ENCODE data around the gene FAM50B.

FAM50B gene

GRCh38 chr6:3893487-3893886 lies 44.3 kb downstream of the FAM50B start:
- H3K27ac ChIP-seq (ENCODE audit: insufficient read depth in 1 of 2, low read depth in 1 of 2, low read length in 2 of 2, poor library complexity in 1 of 2, severe bottlenecking in 2 of 2) = no peak overlapping the region
- no peak overlapping the region for H3K4me3 ChIP-seq (ENCODE audit: control insufficient read depth in 1 of 7, extremely low read depth in 1 of 7, insufficient read depth in 4 of 7, low read depth in 2 of 7, low read length in 6 of 7)
- no peaks in the 10 kb centered on the region for H3K4me1 ChIP-seq (ENCODE audit: control extremely low read depth in 1 of 4, control insufficient read depth in 4 of 4, insufficient read depth in 4 of 4, low read length in 3 of 4)
- no peak for DNase-seq
- 94% methylated on average over 10 of the region's 10 CpGs for WGBS (ENCODE audit: insufficient coverage)
- no peaks in the 10 kb centered on the region for H3K27me3 ChIP-seq (replicated peaks in 2 of 5; ENCODE audit: control insufficient read depth in 4 of 5, insufficient read depth in 5 of 5, low read length in 4 of 5)
- POLR2A ChIA-PET = no interaction called here
- no peaks in the 10 kb centered on the region for H3K36me3 ChIP-seq (ENCODE audit: control insufficient read depth in 4 of 4, insufficient read depth in 4 of 4, low read length in 3 of 4)
- CTCF ChIA-PET = interaction anchor here (1.1 to 1.7 kb wide), 2 partner anchors 20 to 144 kb away, joined by 3 to 4 read pairs; no protein-coding TSS in a partner anchor
- no peaks in the 10 kb centered on the region for H3K9me3 ChIP-seq (ENCODE audit: control extremely low read depth in 1 of 5, control insufficient read depth in 4 of 5, insufficient read depth in 2 of 5, low read depth in 1 of 5, low read length in 4 of 5)

- no peaks in the 10 kb centered on the region for H3K36me3 ChIP-seq (ENCODE audit: control insufficient read depth in 4 of 4, insufficient read depth in 4 of 4, low read length in 3 of 4)
- no peak overlapping the region for H3K27ac ChIP-seq (ENCODE audit: insufficient read depth in 1 of 2, low read depth in 1 of 2, low read length in 2 of 2, poor library complexity in 1 of 2, severe bottlenecking in 2 of 2)
- DNase-seq = no peak
- 100% methylated on average over 3 of the region's 3 CpGs for WGBS (ENCODE audit: insufficient coverage)
- no peaks in the 10 kb centered on the region for H3K9me3 ChIP-seq (ENCODE audit: control extremely low read depth in 1 of 5, control insufficient read depth in 4 of 5, insufficient read depth in 2 of 5, low read depth in 1 of 5, low read length in 4 of 5)
- no peak overlapping the region for H3K4me3 ChIP-seq (ENCODE audit: control insufficient read depth in 1 of 7, extremely low read depth in 1 of 7, insufficient read depth in 4 of 7, low read depth in 2 of 7, low read length in 6 of 7)
- no peaks in the 10 kb centered on the region for H3K27me3 ChIP-seq (replicated peaks in 2 of 5; ENCODE audit: control insufficient read depth in 4 of 5, insufficient read depth in 5 of 5, low read length in 4 of 5)
- ChIA-PET CTCF (interaction anchor here (1.1 to 1.7 kb wide), 2 partner anchors 20 to 145 kb away, joined by 3 to 4 read pairs; no protein-coding TSS in a partner anchor), POLR2A (interaction anchor here (0.6 kb wide), 1 partner anchor 589 kb away, joined by 3 read pairs; no protein-coding TSS in a partner anchor)
- H3K4me1 ChIP-seq (ENCODE audit: control extremely low read depth in 1 of 4, control insufficient read depth in 4 of 4, insufficient read depth in 4 of 4, low read length in 3 of 4) = no peaks in the 10 kb centered on the region
Observed at GRCh38 chr6:3893917-3894316, 44.7 kb downstream of the FAM50B start.

- Histone ChIP-seq H3K36me3 (ENCODE audit: control insufficient read depth in 4 of 4, insufficient read depth in 4 of 4, low read length in 3 of 4) (no peaks in the 10 kb centered on the region), H3K4me3 (ENCODE audit: control insufficient read depth in 1 of 7, extremely low read depth in 1 of 7, insufficient read depth in 4 of 7, low read depth in 2 of 7, low read length in 6 of 7) (no peak overlapping the region), H3K27ac (ENCODE audit: insufficient read depth in 1 of 2, low read depth in 1 of 2, low read length in 2 of 2, poor library complexity in 1 of 2, severe bottlenecking in 2 of 2) (no peak overlapping the region), H3K27me3 (replicated peaks in 2 of 5; ENCODE audit: control insufficient read depth in 4 of 5, insufficient read depth in 5 of 5, low read length in 4 of 5) (peaks cover 0 to 2% (median 0%) of the 10 kb centered on the region in 5 experiments), H3K9me3 (ENCODE audit: control extremely low read depth in 1 of 5, control insufficient read depth in 4 of 5, insufficient read depth in 2 of 5, low read depth in 1 of 5, low read length in 4 of 5) (no peaks in the 10 kb centered on the region), H3K4me1 (ENCODE audit: control extremely low read depth in 1 of 4, control insufficient read depth in 4 of 4, insufficient read depth in 4 of 4, low read length in 3 of 4) (no peaks in the 10 kb centered on the region)
- POLR2A ChIA-PET = interaction anchor here (0.5 to 0.6 kb wide), 2 partner anchors 40 to 590 kb away, joined by 3 to 5 read pairs; no protein-coding TSS in a partner anchor
- CTCF ChIA-PET = interaction anchor here (0.8 to 1.7 kb wide), 6 partner anchors 9 to 152 kb away, joined by 3 to 4 read pairs (median 3); no protein-coding TSS in a partner anchor
- WGBS (ENCODE audit: insufficient coverage) = 94% methylated on average over 13 of the region's 14 CpGs
- no peak for DNase-seq
Observed at GRCh38 chr6:3894590-3895311, 45.6 kb downstream of the FAM50B start.

- H3K4me3 ChIP-seq (ENCODE audit: control insufficient read depth in 1 of 7, extremely low read depth in 1 of 7, insufficient read depth in 4 of 7, low read depth in 2 of 7, low read length in 6 of 7) = no peak overlapping the region
- no peaks in the 10 kb centered on the region for H3K4me1 ChIP-seq (ENCODE audit: control extremely low read depth in 1 of 4, control insufficient read depth in 4 of 4, insufficient read depth in 4 of 4, low read length in 3 of 4)
- H3K27ac ChIP-seq (ENCODE audit: insufficient read depth in 1 of 2, low read depth in 1 of 2, low read length in 2 of 2, poor library complexity in 1 of 2, severe bottlenecking in 2 of 2) = no peak overlapping the region
- 100% methylated on average over 4 of the region's 6 CpGs for WGBS (ENCODE audit: insufficient coverage)
- H3K9me3 ChIP-seq (ENCODE audit: control extremely low read depth in 1 of 5, control insufficient read depth in 4 of 5, insufficient read depth in 2 of 5, low read depth in 1 of 5, low read length in 4 of 5) = no peaks in the 10 kb centered on the region
- H3K27me3 ChIP-seq (replicated peaks in 2 of 5; ENCODE audit: control insufficient read depth in 4 of 5, insufficient read depth in 5 of 5, low read length in 4 of 5) = peaks cover 0 to 2% (median 0%) of the 10 kb centered on the region in 5 experiments
- H3K36me3 ChIP-seq (ENCODE audit: control insufficient read depth in 4 of 4, insufficient read depth in 4 of 4, low read length in 3 of 4) = no peaks in the 10 kb centered on the region
- DNase-seq = no peak
- CTCF ChIA-PET = interaction anchor here (0.8 to 1.0 kb wide), 3 partner anchors 9 to 152 kb away, joined by 3 read pairs; no protein-coding TSS in a partner anchor
- POLR2A ChIA-PET = no interaction called here
Observed at GRCh38 chr6:3895312-3895653, 46.1 kb downstream of the FAM50B start.

GRCh38 chr6:3895805-3896204 lies 46.6 kb downstream of the FAM50B start:
- no peak overlapping the region for H3K4me3 ChIP-seq (ENCODE audit: control insufficient read depth in 1 of 7, extremely low read depth in 1 of 7, insufficient read depth in 4 of 7, low read depth in 2 of 7, low read length in 6 of 7)
- no peak for DNase-seq
- 100% methylated on average over 2 of the region's 5 CpGs for WGBS (ENCODE audit: insufficient coverage)
- peaks cover 0 to 2% (median 0%) of the 10 kb centered on the region in 5 experiments for H3K27me3 ChIP-seq (replicated peaks in 2 of 5; ENCODE audit: control insufficient read depth in 4 of 5, insufficient read depth in 5 of 5, low read length in 4 of 5)
- no peak overlapping the region for H3K27ac ChIP-seq (ENCODE audit: insufficient read depth in 1 of 2, low read depth in 1 of 2, low read length in 2 of 2, poor library complexity in 1 of 2, severe bottlenecking in 2 of 2)
- POLR2A ChIA-PET = no interaction called here
- H3K4me1 ChIP-seq (ENCODE audit: control extremely low read depth in 1 of 4, control insufficient read depth in 4 of 4, insufficient read depth in 4 of 4, low read length in 3 of 4) = no peaks in the 10 kb centered on the region
- no peaks in the 10 kb centered on the region for H3K36me3 ChIP-seq (ENCODE audit: control insufficient read depth in 4 of 4, insufficient read depth in 4 of 4, low read length in 3 of 4)
- CTCF ChIA-PET = interaction anchor here (0.8 to 1.0 kb wide), 2 partner anchors 10 to 153 kb away, joined by 3 read pairs; no protein-coding TSS in a partner anchor
- H3K9me3 ChIP-seq (ENCODE audit: control extremely low read depth in 1 of 5, control insufficient read depth in 4 of 5, insufficient read depth in 2 of 5, low read depth in 1 of 5, low read length in 4 of 5) = no peaks in the 10 kb centered on the region

GRCh38 chr6:3898265-3898994 lies 49.3 kb downstream of the FAM50B start:
- no peak overlapping the region for H3K4me3 ChIP-seq (ENCODE audit: control insufficient read depth in 1 of 7, extremely low read depth in 1 of 7, insufficient read depth in 4 of 7, low read depth in 2 of 7, low read length in 6 of 7)
- H3K27me3 ChIP-seq (replicated peaks in 2 of 5; ENCODE audit: control insufficient read depth in 4 of 5, insufficient read depth in 5 of 5, low read length in 4 of 5) = peaks cover 0 to 2% (median 0%) of the 10 kb centered on the region in 5 experiments
- DNase-seq = no peak
- WGBS (ENCODE audit: insufficient coverage) = 97% methylated on average over 13 of the region's 14 CpGs
- ChIA-PET POLR2A (no interaction called here), CTCF (no interaction called here)
- H3K4me1 ChIP-seq (ENCODE audit: control extremely low read depth in 1 of 4, control insufficient read depth in 4 of 4, insufficient read depth in 4 of 4, low read length in 3 of 4) = peaks cover 0 to 8% (median 2%) of the 10 kb centered on the region in 4 experiments
- H3K9me3 ChIP-seq (ENCODE audit: control extremely low read depth in 1 of 5, control insufficient read depth in 4 of 5, insufficient read depth in 2 of 5, low read depth in 1 of 5, low read length in 4 of 5) = no peaks in the 10 kb centered on the region
- H3K36me3 ChIP-seq (ENCODE audit: control insufficient read depth in 4 of 4, insufficient read depth in 4 of 4, low read length in 3 of 4) = no peaks in the 10 kb centered on the region
- no peak overlapping the region for H3K27ac ChIP-seq (ENCODE audit: insufficient read depth in 1 of 2, low read depth in 1 of 2, low read length in 2 of 2, poor library complexity in 1 of 2, severe bottlenecking in 2 of 2)

- Histone ChIP-seq H3K9me3 (ENCODE audit: control extremely low read depth in 1 of 5, control insufficient read depth in 4 of 5, insufficient read depth in 2 of 5, low read depth in 1 of 5, low read length in 4 of 5) (no peaks in the 10 kb centered on the region), H3K36me3 (ENCODE audit: control insufficient read depth in 4 of 4, insufficient read depth in 4 of 4, low read length in 3 of 4) (no peaks in the 10 kb centered on the region), H3K27ac (ENCODE audit: insufficient read depth in 1 of 2, low read depth in 1 of 2, low read length in 2 of 2, poor library complexity in 1 of 2, severe bottlenecking in 2 of 2) (no peak overlapping the region), H3K4me3 (ENCODE audit: control insufficient read depth in 1 of 7, extremely low read depth in 1 of 7, insufficient read depth in 4 of 7, low read depth in 2 of 7, low read length in 6 of 7) (no peak overlapping the region), H3K4me1 (ENCODE audit: control extremely low read depth in 1 of 4, control insufficient read depth in 4 of 4, insufficient read depth in 4 of 4, low read length in 3 of 4) (peaks cover 0 to 8% (median 2%) of the 10 kb centered on the region in 4 experiments), H3K27me3 (replicated peaks in 2 of 5; ENCODE audit: control insufficient read depth in 4 of 5, insufficient read depth in 5 of 5, low read length in 4 of 5) (peaks cover 0 to 2% (median 0%) of the 10 kb centered on the region in 5 experiments)
- DNase-seq = no peak
- 95% methylated on average over 4 of the region's 9 CpGs for WGBS (ENCODE audit: insufficient coverage)
- CTCF ChIA-PET = interaction anchor here (1.1 kb wide), 1 partner anchor 156 kb away, joined by 3 read pairs; no protein-coding TSS in a partner anchor
- POLR2A ChIA-PET = no interaction called here
Observed at GRCh38 chr6:3899061-3899460, 49.9 kb downstream of the FAM50B start.
